PC-9 (cell line): ENCODE data around the gene SYNDIG1. TPM values are rescaled to one million over a fixed set of nuclear protein-coding genes. Genes with fewer than 3 reads are reported as not detected.

Experiments
- BruUV-seq: library from RNA; stranded (reverse); fragments of 400-500 nt; replicated peaks from 2 replicates; lab custom pipeline; 2021; lab: Mats Ljungman, UMichigan
- CTCF ChIA-PET: fragments of 300-600 bp; sonication (Branson Sonifier 250); formaldehyde crosslinking; loops from one replicate; lab custom pipeline; 2022; ENCODE audit warnings: antibody characterized with exemption; lab: Charles Lee
- POLR2A ChIA-PET: fragments of 300-600 bp; sonication (Branson Sonifier 250); formaldehyde crosslinking; loops from one replicate; lab custom pipeline; 2022; ENCODE audit warnings: antibody characterized with exemption; ENCODE audit not compliant: unreplicated experiment; lab: Charles Lee
- DNase-seq, 2 experiments: peaks; one replicate each; pipeline versions ENCODE4 v3.0.0 to v3.0.0-alpha.2; 2015 to 2022; ENCODE audit warnings: mixed read lengths in 1 of 2
- H2AFZ ChIP-seq: fragments of 200-600 bp; sonication (generic); 2 replicates; pipeline ENCODE4 v1.8.1; 2017; ENCODE audit warnings: antibody characterized with exemption
- H3F3A ChIP-seq: fragments of 200-600 bp; sonication (generic); 2 replicates; pipeline ENCODE4 v1.8.1; 2017; ENCODE audit warnings: antibody characterized with exemption, mild to moderate bottlenecking, low read depth; ENCODE audit not compliant: insufficient read depth
- H3K27ac ChIP-seq: fragments of 200-600 bp; sonication (generic); 2 replicates; pipeline ENCODE4 v1.6.1; 2016; ENCODE audit warnings: mixed run types
- H3K27me3 ChIP-seq: fragments of 200-600 bp; sonication (generic); 2 replicates; pipeline ENCODE4 v1.6.1; 2016; ENCODE audit warnings: low read depth, mixed run types; ENCODE audit not compliant: insufficient read depth
- H3K36me3 ChIP-seq: fragments of 200-600 bp; sonication (generic); 2 replicates; pipeline ENCODE4 v1.6.1; 2016; ENCODE audit warnings: low read depth, mixed run types
- H3K4me1 ChIP-seq: fragments of 200-600 bp; sonication (generic); replicated peaks from 2 replicates; pipeline ENCODE4 v1.6.1; 2016; ENCODE audit warnings: mixed run types; ENCODE audit not compliant: insufficient read depth
- H3K4me2 ChIP-seq: fragments of 200-600 bp; sonication (generic); 2 replicates; pipeline ENCODE4 v1.6.1; 2017; ENCODE audit warnings: mixed run types
- H3K4me3 ChIP-seq: fragments of 200-600 bp; sonication (generic); 2 replicates; pipeline ENCODE4 v1.6.1; 2016; ENCODE audit warnings: mixed run types
- H3K79me2 ChIP-seq: fragments of 200-600 bp; sonication (generic); 2 replicates; pipeline ENCODE4 v1.6.1; 2017; ENCODE audit warnings: low read depth, mixed run types
- H3K9me2 ChIP-seq: fragments of 200-600 bp; sonication (generic); 2 replicates; pipeline ENCODE4 v1.8.1; 2017; ENCODE audit warnings: mild to moderate bottlenecking; ENCODE audit not compliant: insufficient read depth
- H3K9me3 ChIP-seq: fragments of 200-600 bp; sonication (generic); 2 replicates; pipeline ENCODE4 v1.8.1; 2016; ENCODE audit warnings: low read depth; ENCODE audit not compliant: insufficient read depth
- H4K20me1 ChIP-seq: fragments of 200-600 bp; sonication (generic); 2 replicates; pipeline ENCODE4 v1.8.1; 2017; ENCODE audit not compliant: insufficient read depth
- CTCF ChIP-seq: fragments of 200-600 bp; sonication (generic); conservative IDR thresholded peaks from 2 replicates; pipeline ENCODE4 v1.6.1; 2017; ENCODE audit warnings: mixed run types, antibody characterized with exemption, mild to moderate bottlenecking, moderate library complexity
- EZH2 ChIP-seq: fragments of 200-600 bp; sonication (generic); IDR thresholded peaks from 2 replicates; pipeline ENCODE4 v1.8.0; 2017; ENCODE audit warnings: antibody characterized with exemption, low read depth
- intact Hi-C: fragments of 100-400 bp; cut with micrococcal nuclease; formaldehyde crosslinking; loops from one replicate; pipeline ENCODE4 v1.10.0; 2022; ENCODE audit not compliant: unreplicated experiment
- total RNA-seq: library from RNA; stranded (reverse); gene quantifications from 2 replicates; pipeline ENCODE4 v1.2.3, GENCODE V29; 2021

Gene SYNDIG1
- total RNA-seq, 1 experiment from 2014 or later = 0.17 TPM

GRCh38 chr20:24698189-24698588, 228.8 kb downstream of the SYNDIG1 start:
- H3K79me2 ChIP-seq = no peaks in the 10 kb centered on the region
- intact Hi-C loops = no loop called here
- no peak for DNase-seq
- POLR2A ChIA-PET = no interaction called here
- H3K9me3 ChIP-seq = no peaks in the 10 kb centered on the region
- H3K4me3 ChIP-seq = no peak overlapping the region
- H3K27me3 ChIP-seq = no peaks in the 10 kb centered on the region
- TF ChIP-seq CTCF (no peak), EZH2 (no peak)
- no peaks in the 10 kb centered on the region for H3K36me3 ChIP-seq
- no peaks in the 10 kb centered on the region for H3K9me2 ChIP-seq
- H3F3A ChIP-seq = no peaks in the 10 kb centered on the region
- no peaks in the 10 kb centered on the region for H4K20me1 ChIP-seq
- no TSS peak for BruUV-seq
- H3K4me2 ChIP-seq = no peak overlapping the region
- CTCF ChIA-PET = no interaction called here
- no peaks in the 10 kb centered on the region for H3K4me1 ChIP-seq
- H3K27ac ChIP-seq = no peak overlapping the region
- no peak overlapping the region for H2AFZ ChIP-seq

- DNase-seq = no peak
- Histone ChIP-seq H3K9me3 (no peaks in the 10 kb centered on the region), H2AFZ (no peak overlapping the region), H3K9me2 (no peaks in the 10 kb centered on the region), H3K36me3 (no peaks in the 10 kb centered on the region), H4K20me1 (no peaks in the 10 kb centered on the region), H3K4me3 (no peak overlapping the region), H3K79me2 (no peaks in the 10 kb centered on the region), H3F3A (no peaks in the 10 kb centered on the region), H3K4me1 (no peaks in the 10 kb centered on the region), H3K4me2 (no peak overlapping the region), H3K27me3 (no peaks in the 10 kb centered on the region), H3K27ac (no peak overlapping the region)
- TF ChIP-seq CTCF = no peak
- no peak for TF ChIP-seq EZH2
- BruUV-seq = no TSS peak
- ChIA-PET POLR2A (no interaction called here), CTCF (no interaction called here)
- intact Hi-C loops = no loop called here
Measured at GRCh38 chr20:24698706-24699206, 229.3 kb downstream of the SYNDIG1 start.

GRCh38 chr20:24699321-24700165, 230.1 kb downstream of the SYNDIG1 start:
- intact Hi-C loops = no loop called here
- Histone ChIP-seq H3K27me3 (no peaks in the 10 kb centered on the region), H4K20me1 (no peaks in the 10 kb centered on the region), H3K4me3 (no peak overlapping the region), H3K4me1 (no peaks in the 10 kb centered on the region), H2AFZ (no peak overlapping the region), H3K9me2 (no peaks in the 10 kb centered on the region), H3K4me2 (no peak overlapping the region), H3F3A (no peaks in the 10 kb centered on the region), H3K79me2 (no peaks in the 10 kb centered on the region), H3K9me3 (no peaks in the 10 kb centered on the region), H3K36me3 (no peaks in the 10 kb centered on the region), H3K27ac (no peak overlapping the region)
- BruUV-seq = no TSS peak
- no peak for DNase-seq
- TF ChIP-seq EZH2 (no peak), CTCF (no peak)
- ChIA-PET CTCF (no interaction called here), POLR2A (no interaction called here)
